Measurements from ENCODE around the gene SPTBN1.

SPTBN1 gene

DNA sequence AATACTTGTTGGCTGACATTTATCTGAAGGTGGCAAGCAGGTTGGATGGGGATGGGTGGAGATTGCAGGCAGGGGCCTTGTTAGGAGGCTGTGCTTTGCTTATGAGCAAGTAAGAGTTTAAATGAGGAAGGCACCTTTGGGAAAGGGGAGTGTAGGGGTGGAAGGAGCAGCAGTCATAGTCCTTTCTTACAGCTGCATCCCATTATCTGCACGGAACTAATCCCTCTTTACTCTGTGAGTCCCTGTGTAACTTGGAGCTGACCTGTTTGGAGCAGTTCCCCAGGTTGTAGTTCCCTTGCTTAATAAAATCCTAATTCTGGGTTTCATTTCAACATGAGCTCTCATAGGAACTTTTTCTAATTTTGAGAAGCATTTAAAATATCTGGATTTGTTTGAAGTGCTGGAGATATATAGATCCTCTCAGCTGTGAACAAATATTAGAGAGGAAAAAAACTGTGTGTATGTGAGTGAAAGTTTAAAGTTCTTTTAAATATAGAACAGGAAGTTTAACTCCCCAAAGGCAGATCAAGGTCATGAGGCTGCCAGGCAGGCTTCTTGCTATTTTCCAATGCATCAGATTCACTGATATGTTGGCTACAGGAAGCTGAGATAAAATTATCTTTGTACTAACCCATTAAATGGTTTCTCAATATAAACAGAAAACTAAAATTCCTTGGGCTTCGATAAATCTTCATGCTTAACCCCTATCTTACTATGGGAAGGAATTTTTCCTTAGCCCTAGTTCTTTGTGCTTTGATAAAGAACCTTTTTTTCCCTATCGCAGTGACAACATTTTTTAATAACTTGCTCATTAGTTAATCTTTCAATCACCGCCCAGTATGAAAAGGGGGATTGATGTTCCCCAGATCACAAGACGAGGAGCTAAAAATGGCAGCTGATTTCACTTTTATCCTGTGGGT is 162.8 kb downstream of the SPTBN1 start:
- H3K4me2 ChIP-seq (ENCODE audit: low read length) = no peak overlapping the region
- no peaks in the 10 kb centered on the region for H3K27me3 ChIP-seq (ENCODE audit: insufficient read depth, low read length)
- no peak overlapping the region for H3K4me3 ChIP-seq (ENCODE audit: low read depth, low read length, poor library complexity, severe bottlenecking)
- H3K36me3 ChIP-seq (ENCODE audit: insufficient read depth, low read length) = peaks cover 49% of the 10 kb centered on the region
- no peak for TF ChIP-seq EZH2 (IDR thresholded peaks at IDR 0.05; ENCODE audit: borderline replicate concordance, low read length)
- TF ChIP-seq, protein P1, sequence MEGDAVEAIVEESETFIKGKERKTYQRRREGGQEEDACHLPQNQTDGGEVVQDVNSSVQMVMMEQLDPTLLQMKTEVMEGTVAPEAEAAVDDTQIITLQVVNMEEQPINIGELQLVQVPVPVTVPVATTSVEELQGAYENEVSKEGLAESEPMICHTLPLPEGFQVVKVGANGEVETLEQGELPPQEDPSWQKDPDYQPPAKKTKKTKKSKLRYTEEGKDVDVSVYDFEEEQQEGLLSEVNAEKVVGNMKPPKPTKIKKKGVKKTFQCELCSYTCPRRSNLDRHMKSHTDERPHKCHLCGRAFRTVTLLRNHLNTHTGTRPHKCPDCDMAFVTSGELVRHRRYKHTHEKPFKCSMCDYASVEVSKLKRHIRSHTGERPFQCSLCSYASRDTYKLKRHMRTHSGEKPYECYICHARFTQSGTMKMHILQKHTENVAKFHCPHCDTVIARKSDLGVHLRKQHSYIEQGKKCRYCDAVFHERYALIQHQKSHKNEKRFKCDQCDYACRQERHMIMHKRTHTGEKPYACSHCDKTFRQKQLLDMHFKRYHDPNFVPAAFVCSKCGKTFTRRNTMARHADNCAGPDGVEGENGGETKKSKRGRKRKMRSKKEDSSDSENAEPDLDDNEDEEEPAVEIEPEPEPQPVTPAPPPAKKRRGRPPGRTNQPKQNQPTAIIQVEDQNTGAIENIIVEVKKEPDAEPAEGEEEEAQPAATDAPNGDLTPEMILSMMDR (IDR thresholded peaks at IDR 0.05; ENCODE audit: low read length) = no peak
- no peak overlapping the region for H2AFZ ChIP-seq (ENCODE audit: low read length)
- no peak overlapping the region for H3K9ac ChIP-seq (ENCODE audit: low read length)
- no peak overlapping the region for H3K27ac ChIP-seq (ENCODE audit: low read depth, low read length, poor library complexity, severe bottlenecking)
- no peaks in the 10 kb centered on the region for H3K9me2 ChIP-seq (ENCODE audit: low read depth, low read length)
- no peaks in the 10 kb centered on the region for H3K79me2 ChIP-seq (ENCODE audit: insufficient read depth, low read length)
- no peaks in the 10 kb centered on the region for H4K20me1 ChIP-seq (ENCODE audit: insufficient read depth, low read length)
- no peaks in the 10 kb centered on the region for H3K9me3 ChIP-seq (ENCODE audit: low read length)
- no peaks in the 10 kb centered on the region for H3F3A ChIP-seq (ENCODE audit: insufficient read depth, low read length)
- H3K4me1 ChIP-seq (ENCODE audit: insufficient read depth, low read length, severe bottlenecking) = peaks cover 11% of the 10 kb centered on the region

- TF ChIP-seq, protein P1 (IDR thresholded peaks at IDR 0.05; ENCODE audit: low read length) = no peak
- TF ChIP-seq EZH2 (IDR thresholded peaks at IDR 0.05; ENCODE audit: borderline replicate concordance, low read length) = no peak
- H3K27me3 ChIP-seq (ENCODE audit: insufficient read depth, low read length) = no peaks in the 10 kb centered on the region
- H4K20me1 ChIP-seq (ENCODE audit: insufficient read depth, low read length) = no peaks in the 10 kb centered on the region
- H3K9ac ChIP-seq (ENCODE audit: low read length) = no peak overlapping the region
- no peak overlapping the region for H2AFZ ChIP-seq (ENCODE audit: low read length)
- no peaks in the 10 kb centered on the region for H3K9me2 ChIP-seq (ENCODE audit: low read depth, low read length)
- H3K4me2 ChIP-seq (ENCODE audit: low read length) = no peak overlapping the region
- H3K36me3 ChIP-seq (ENCODE audit: insufficient read depth, low read length) = peaks cover 54% of the 10 kb centered on the region
- H3K27ac ChIP-seq (ENCODE audit: low read depth, low read length, poor library complexity, severe bottlenecking) = no peak overlapping the region
- peaks cover 11% of the 10 kb centered on the region for H3K4me1 ChIP-seq (ENCODE audit: insufficient read depth, low read length, severe bottlenecking)
- no peak overlapping the region for H3K4me3 ChIP-seq (ENCODE audit: low read depth, low read length, poor library complexity, severe bottlenecking)
- no peaks in the 10 kb centered on the region for H3K9me3 ChIP-seq (ENCODE audit: low read length)
- no peaks in the 10 kb centered on the region for H3F3A ChIP-seq (ENCODE audit: insufficient read depth, low read length)
- no peaks in the 10 kb centered on the region for H3K79me2 ChIP-seq (ENCODE audit: insufficient read depth, low read length)
These were observed 163.6 kb downstream of the SPTBN1 start for GRCh38 chr2:54619660-54620231.

- H3K4me3 ChIP-seq (ENCODE audit: low read depth, low read length, poor library complexity, severe bottlenecking) = no peak overlapping the region
- H4K20me1 ChIP-seq (ENCODE audit: insufficient read depth, low read length) = no peaks in the 10 kb centered on the region
- H3K4me1 ChIP-seq (ENCODE audit: insufficient read depth, low read length, severe bottlenecking) = peaks cover 11% of the 10 kb centered on the region
- H2AFZ ChIP-seq (ENCODE audit: low read length) = no peak overlapping the region
- H3K4me2 ChIP-seq (ENCODE audit: low read length) = no peak overlapping the region
- TF ChIP-seq, protein P1 (IDR thresholded peaks at IDR 0.05; ENCODE audit: low read length) = no peak
- no peak for TF ChIP-seq EZH2 (IDR thresholded peaks at IDR 0.05; ENCODE audit: borderline replicate concordance, low read length)
- no peaks in the 10 kb centered on the region for H3F3A ChIP-seq (ENCODE audit: insufficient read depth, low read length)
- H3K79me2 ChIP-seq (ENCODE audit: insufficient read depth, low read length) = no peaks in the 10 kb centered on the region
- H3K9me2 ChIP-seq (ENCODE audit: low read depth, low read length) = no peaks in the 10 kb centered on the region
- H3K27me3 ChIP-seq (ENCODE audit: insufficient read depth, low read length) = no peaks in the 10 kb centered on the region
- no peak overlapping the region for H3K9ac ChIP-seq (ENCODE audit: low read length)
- no peaks in the 10 kb centered on the region for H3K9me3 ChIP-seq (ENCODE audit: low read length)
- H3K27ac ChIP-seq (ENCODE audit: low read depth, low read length, poor library complexity, severe bottlenecking) = no peak overlapping the region
- peaks cover 59% of the 10 kb centered on the region for H3K36me3 ChIP-seq (ENCODE audit: insufficient read depth, low read length)
These were observed 164.8 kb downstream of the SPTBN1 start for GRCh38 chr2:54620948-54621347.

Data from OCI-LY1 (cell line).